GM10266 (cell line): ENCODE data around the gene MAP1LC3B2.
A peak's percentile ranks its signal among the peaks of the same experiment; 100 is the strongest.

ENCODE experiments used
- DNase-seq: peaks from one replicate; pipeline ENCODE4 v3.0.0; 2012; ENCODE audit errors: extremely low spot score
- CTCF ChIP-seq: IDR thresholded peaks from 2 replicates; pipeline ENCODE4 v1.5.1; 2012; ENCODE audit warnings: mild to moderate bottlenecking, low read depth; ENCODE audit not compliant: control insufficient read depth, insufficient read depth; ENCODE audit errors: missing control alignments

Gene MAP1LC3B2

GRCh38 chr12:116595672-116596071, 36.5 kb downstream of the MAP1LC3B2 start:
- TF ChIP-seq CTCF, result no peak

GRCh38 chr12:116597886-116598285, 38.7 kb downstream of the MAP1LC3B2 start:
- TF ChIP-seq CTCF, result no peak
- no peak for DNase-seq

More at GRCh38 chr12:116595672-116596071, 36.5 kb downstream of the MAP1LC3B2 start:
- DNase-seq, result no peak

- DNase-seq, result no peak
- TF ChIP-seq CTCF, result no peak
Measured at GRCh38 chr12:116598311-116599284, 39.4 kb downstream of the MAP1LC3B2 start.

- peak; percentile 72 for TF ChIP-seq CTCF
- DNase-seq, result peak; percentile 67
Measured at GRCh38 chr12:116599285-116600136, 40.3 kb downstream of the MAP1LC3B2 start.

GRCh38 chr12:116600959-116601918, 42.1 kb downstream of the MAP1LC3B2 start:
- TF ChIP-seq CTCF, result no peak
- DNase-seq, result no peak

GRCh38 chr12:116601933-116602810, 43.0 kb downstream of the MAP1LC3B2 start:
- TF ChIP-seq CTCF, result no peak
- no peak for DNase-seq
